Measurements from ENCODE around the gene KRTAP16-1. TPM values are rescaled to one million over a fixed set of nuclear protein-coding genes. Genes with fewer than 3 reads are reported as not detected.

KRTAP16-1 gene
- total and polyA plus RNA-seq, 2 donors (not counting 1 experiment from before 2014, with no cell fraction given), result 0.16 TPM; not detected in 1

DNA sequence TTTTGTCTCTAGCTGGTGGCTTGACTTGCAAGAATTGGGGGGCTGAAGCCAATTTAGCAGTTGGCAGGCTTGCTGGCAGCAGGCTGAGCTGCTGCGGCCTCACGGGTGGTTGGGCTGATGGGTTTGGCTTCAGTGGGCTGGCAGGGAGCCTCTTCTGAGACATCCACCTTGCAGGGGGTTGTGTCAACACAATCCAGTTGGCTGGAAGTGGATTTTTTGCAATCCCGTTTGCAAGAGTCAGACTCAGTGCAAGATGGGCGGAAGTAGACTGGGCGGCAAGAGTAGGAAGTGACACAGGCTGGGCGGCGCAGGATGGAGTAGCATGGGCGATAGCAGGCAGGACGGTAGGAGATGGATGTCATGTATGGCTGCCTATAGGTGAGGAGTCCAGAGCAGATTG is 1.5 kb downstream of the KRTAP16-1 start:
- H3K27me3 Mint-ChIP-seq, result no peaks in the 10 kb centered on the region

DNA sequence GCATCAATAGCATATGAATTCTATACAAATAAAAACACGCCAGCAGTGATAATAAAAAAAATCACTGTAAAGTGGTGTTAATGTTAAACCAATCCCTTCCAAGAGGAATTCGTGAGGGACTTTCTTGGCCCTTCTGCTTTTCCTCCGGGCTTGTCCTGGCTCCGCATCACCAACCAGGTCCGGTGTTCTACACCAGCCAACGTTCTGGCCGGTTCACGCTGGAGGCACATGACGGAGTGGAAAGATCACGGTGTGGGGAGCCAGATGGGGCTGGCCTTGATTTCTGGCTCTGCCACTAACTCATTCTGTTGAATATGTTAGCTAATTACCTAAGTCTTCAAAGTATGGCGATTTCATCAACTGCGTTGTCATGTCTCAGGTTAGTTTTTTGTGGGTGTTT is 5.0 kb downstream of the KRTAP16-1 start:
- ChIA-PET CTCF (interaction anchor here (1.0 kb wide), 1 partner anchor 18 kb away, joined by 4 read pairs; no protein-coding TSS in a partner anchor), POLR2A (no interaction called here)
- H3K79me2 ChIP-seq (ENCODE audit: control insufficient read depth, insufficient read depth, low read length), result no peaks in the 10 kb centered on the region
- no peaks in the 10 kb centered on the region for H4K20me1 ChIP-seq (ENCODE audit: control insufficient read depth, insufficient read depth, low read length, poor library complexity, severe bottlenecking)
- no peak for TF ChIP-seq EZH2 (IDR thresholded peaks at IDR 0.05; ENCODE audit: borderline replicate concordance, insufficient read depth, low read depth, low read length, poor library complexity, severe bottlenecking)
- TF ChIP-seq, protein P1, sequence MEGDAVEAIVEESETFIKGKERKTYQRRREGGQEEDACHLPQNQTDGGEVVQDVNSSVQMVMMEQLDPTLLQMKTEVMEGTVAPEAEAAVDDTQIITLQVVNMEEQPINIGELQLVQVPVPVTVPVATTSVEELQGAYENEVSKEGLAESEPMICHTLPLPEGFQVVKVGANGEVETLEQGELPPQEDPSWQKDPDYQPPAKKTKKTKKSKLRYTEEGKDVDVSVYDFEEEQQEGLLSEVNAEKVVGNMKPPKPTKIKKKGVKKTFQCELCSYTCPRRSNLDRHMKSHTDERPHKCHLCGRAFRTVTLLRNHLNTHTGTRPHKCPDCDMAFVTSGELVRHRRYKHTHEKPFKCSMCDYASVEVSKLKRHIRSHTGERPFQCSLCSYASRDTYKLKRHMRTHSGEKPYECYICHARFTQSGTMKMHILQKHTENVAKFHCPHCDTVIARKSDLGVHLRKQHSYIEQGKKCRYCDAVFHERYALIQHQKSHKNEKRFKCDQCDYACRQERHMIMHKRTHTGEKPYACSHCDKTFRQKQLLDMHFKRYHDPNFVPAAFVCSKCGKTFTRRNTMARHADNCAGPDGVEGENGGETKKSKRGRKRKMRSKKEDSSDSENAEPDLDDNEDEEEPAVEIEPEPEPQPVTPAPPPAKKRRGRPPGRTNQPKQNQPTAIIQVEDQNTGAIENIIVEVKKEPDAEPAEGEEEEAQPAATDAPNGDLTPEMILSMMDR (IDR thresholded peaks at IDR 0.05), result no peak
- intact Hi-C loops (cut with micrococcal nuclease), result no loop called here
- H3K4me1 ChIP-seq (ENCODE audit: control insufficient read depth in 2 of 2, insufficient read depth in 2 of 2, low read length in 2 of 2), result peaks cover 29 to 30% of the 10 kb centered on the region in 2 donors
- H3K27ac ChIP-seq (ENCODE audit: low read length in 2 of 2), result no peak overlapping the region
- H3K9me3 ChIP-seq (ENCODE audit: control extremely low read depth in 1 of 3, control insufficient read depth in 2 of 3, insufficient read depth in 1 of 3, low read length in 2 of 3), result no peaks in the 10 kb centered on the region
- H3K4me2 ChIP-seq (replicated peaks; ENCODE audit: low read depth, low read length, poor library complexity, severe bottlenecking), result no peak overlapping the region
- H3K9ac ChIP-seq (ENCODE audit: low read length), result no peak overlapping the region
- H3K36me3 ChIP-seq (replicated peaks in 1 of 2; ENCODE audit: control extremely low read depth in 1 of 2, control insufficient read depth in 1 of 2, extremely low read depth in 1 of 2, insufficient read depth in 2 of 2, low read length in 1 of 2), result no peaks in the 10 kb centered on the region
- ATAC-seq (ENCODE audit: low read depth) (no peak), DNase-seq (no peak)
- H3K4me3 ChIP-seq (ENCODE audit: control extremely low read depth in 1 of 5, extremely low read depth in 1 of 5, insufficient read depth in 1 of 5, low read depth in 2 of 5, low read length in 4 of 5), result no peak overlapping the region
- peaks cover 3% of the 10 kb centered on the region for H3K27me3 Mint-ChIP-seq
- peaks cover 36% of the 10 kb centered on the region for H3K4me1 Mint-ChIP-seq
- no peak overlapping the region for H3K4me3 Mint-ChIP-seq
- no peaks in the 10 kb centered on the region for H3K27me3 ChIP-seq (replicated peaks in 1 of 4; ENCODE audit: control extremely low read depth in 1 of 4, control insufficient read depth in 3 of 4, insufficient read depth in 4 of 4, low read length in 3 of 4)
- peaks cover 2% of the 10 kb centered on the region for H3K9me3 Mint-ChIP-seq (ENCODE audit: insufficient read depth)
- WGBS (ENCODE audit: insufficient coverage), result 93% methylated on average over 9 of the region's 12 CpGs
- no peak overlapping the region for H2AFZ ChIP-seq (ENCODE audit: insufficient read depth, low read depth, low read length, poor library complexity, severe bottlenecking)
- no peak overlapping the region for H3K27ac Mint-ChIP-seq

More for the DNA sequence above, 1.5 kb downstream of the KRTAP16-1 start:
- no peaks in the 10 kb centered on the region for H4K20me1 ChIP-seq (ENCODE audit: control insufficient read depth, insufficient read depth, low read length, poor library complexity, severe bottlenecking)
- no peaks in the 10 kb centered on the region for H3K79me2 ChIP-seq (ENCODE audit: control insufficient read depth, insufficient read depth, low read length)
- CTCF ChIA-PET, result interaction anchor here (3.1 kb wide), 1 partner anchor 15 kb away, joined by 24 read pairs; no protein-coding TSS in a partner anchor
- no peaks in the 10 kb centered on the region for H3K36me3 ChIP-seq (replicated peaks in 1 of 2; ENCODE audit: control extremely low read depth in 1 of 2, control insufficient read depth in 1 of 2, extremely low read depth in 1 of 2, insufficient read depth in 2 of 2, low read length in 1 of 2)
- DNase-seq (no peak), ATAC-seq (ENCODE audit: low read depth) (no peak)
- no peak for TF ChIP-seq EZH2 (IDR thresholded peaks at IDR 0.05; ENCODE audit: borderline replicate concordance, insufficient read depth, low read depth, low read length, poor library complexity, severe bottlenecking)
- TF ChIP-seq, protein P1 (IDR thresholded peaks at IDR 0.05), result no peak
- H3K4me1 Mint-ChIP-seq, result peaks cover 46% of the 10 kb centered on the region
- H3K9me3 Mint-ChIP-seq (ENCODE audit: insufficient read depth), result no peaks in the 10 kb centered on the region
- H3K4me1 ChIP-seq (ENCODE audit: control insufficient read depth in 2 of 2, insufficient read depth in 2 of 2, low read length in 2 of 2), result peaks cover 39 to 40% of the 10 kb centered on the region in 2 donors
- H3K27me3 ChIP-seq (replicated peaks in 1 of 4; ENCODE audit: control extremely low read depth in 1 of 4, control insufficient read depth in 3 of 4, insufficient read depth in 4 of 4, low read length in 3 of 4), result peaks cover 0 to 2% (median 0%) of the 10 kb centered on the region in 4 experiments
- no peak overlapping the region for H3K4me3 ChIP-seq (ENCODE audit: control extremely low read depth in 1 of 5, extremely low read depth in 1 of 5, insufficient read depth in 1 of 5, low read depth in 2 of 5, low read length in 4 of 5)
- peak overlapping the region; percentile 94 for H3K27ac Mint-ChIP-seq
- POLR2A ChIA-PET, result no interaction called here
- intact Hi-C loops (cut with micrococcal nuclease), result loop anchor here (1.0 to 5.0 kb wide), 2 partner anchors 15 to 185 kb away; partner anchors contain the start of gene KRTAP4-12
- H3K9ac ChIP-seq (ENCODE audit: low read length), result no peak overlapping the region
- peak overlapping the region; percentile 58 for H2AFZ ChIP-seq (ENCODE audit: insufficient read depth, low read depth, low read length, poor library complexity, severe bottlenecking)
- H3K9me3 ChIP-seq (ENCODE audit: control extremely low read depth in 1 of 3, control insufficient read depth in 2 of 3, insufficient read depth in 1 of 3, low read length in 2 of 3), result no peaks in the 10 kb centered on the region
- H3K4me3 Mint-ChIP-seq, result peak overlapping the region; percentile 78
- peak overlapping the region; percentile 86 for H3K27ac ChIP-seq (ENCODE audit: low read length in 2 of 2)
- 84% methylated on average over 9 of the region's 9 CpGs for WGBS (ENCODE audit: insufficient coverage)
- peak overlapping the region; percentile 69 for H3K4me2 ChIP-seq (replicated peaks; ENCODE audit: low read depth, low read length, poor library complexity, severe bottlenecking)

Data from B cell (primary cell).